Heart right ventricle (tissue), 16 donors: ENCODE results near the gene B3GNT3. TPM values are rescaled to one million over a fixed set of nuclear protein-coding genes. Genes with fewer than 3 reads are reported as not detected.

Experiments
- ATAC-seq, 8 donors: fragments of 200-7000 bp; cut with Tn5 transposase; one replicate each; pipeline ENCODE4 v1.9.1; 2020; ENCODE audit warnings: mild to moderate bottlenecking in 8 of 8, moderate library complexity in 8 of 8, moderate number of reproducible peaks in 1 of 8
- DNase-seq, 2 donors: peaks; one replicate each; pipeline ENCODE4 v3.0.0-alpha.2; 2020
- H3K27ac ChIP-seq, 10 donors: fragments of 200-600 bp; sonication (generic) in 2 of 10; one replicate each; pipeline versions ENCODE4 v1.5.0 to v1.8.0; 2020 to 2022; ENCODE audit warnings: mild to moderate bottlenecking in 3 of 10
- H3K27me3 ChIP-seq, 7 donors: fragments of 200-600 bp; one replicate each; pipeline ENCODE4 v1.8.0; 2021 to 2022; ENCODE audit warnings: mild to moderate bottlenecking in 2 of 7
- H3K36me3 ChIP-seq, 9 donors: fragments of 200-600 bp; sonication (generic) in 1 of 9; one replicate each; pipeline versions ENCODE4 v1.5.0 to v1.8.0; 2020 to 2022; ENCODE audit warnings: mild to moderate bottlenecking in 2 of 9
- H3K4me1 ChIP-seq, 9 donors: fragments of 200-600 bp; sonication (generic) in 1 of 9; one replicate each; pipeline versions ENCODE4 v1.5.0 to v1.8.0; 2020 to 2022; ENCODE audit warnings: mild to moderate bottlenecking in 4 of 9
- H3K4me3 ChIP-seq, 10 donors: fragments of 200-600 bp; sonication (generic) in 2 of 10; one replicate each; pipeline versions ENCODE4 v1.5.0 to v1.8.0; 2020 to 2022; ENCODE audit warnings: mild to moderate bottlenecking in 7 of 10, moderate library complexity in 2 of 10
- H3K9me3 ChIP-seq, 11 donors: fragments of 200-600 bp in 10 of 11; sonication (generic) in 2 of 11; one replicate each; pipeline versions ENCODE4 v1.5.0 to v1.8.0; 2013 to 2022; ENCODE audit warnings: mild to moderate bottlenecking in 2 of 11, control low read depth in 1 of 11, moderate library complexity in 1 of 11
- CTCF ChIP-seq, 9 donors: fragments of 200-600 bp; sonication (generic) in 2 of 9; IDR thresholded peaks; one replicate each; pipeline versions ENCODE4 v1.5.0 to v1.8.0; 2021 to 2022; ENCODE audit warnings: antibody characterized with exemption in 9 of 9, mild to moderate bottlenecking in 5 of 9, moderate library complexity in 1 of 9
- WGBS, 2 donors: extraction: QIAGEN DNeasy Blood & Tissue Kit; methylation state at CpG; one replicate each; pipeline ENCODE4 v1.1.7; 2013; ENCODE audit warnings: inconsistent platforms in 1 of 2; 5-methylcytosine and 5-hydroxymethylcytosine counted together
- intact Hi-C, 10 donors: fragments of 100-400 bp; cut with DNase I; formaldehyde crosslinking; loops; one replicate each; pipeline versions ENCODE4 v1.11.1 to v1.14.2; 2022
- polyA plus RNA-seq, 2 donors: library from polyadenylated mRNA; stranded (reverse); fragments of 200-250 nt; gene quantifications; one replicate each; pipeline ENCODE4 v1.2.3, GENCODE V29; 2013
- total RNA-seq, 10 donors: library from RNA; stranded (reverse); fragmentation: NEBNext Ultra II Directional in 3 of 10; extraction: Animal tissue kit (Norgen Biotek cat#: 25700) in 3 of 10; gene quantifications; one replicate each; pipeline versions ENCODE4 v1.2.1 to v1.2.4, GENCODE V29; 2021 to 2023
- donor health status: Arrhythmogenic right ventricular cardiomyopathy.
- donor health status: ischemic (EF 13 %, LVEDD 7.1; RV severe dilation, severe dysfunction).
- donor health status: healthy with polysubstance abuse.
- donor health status: DM: no; HTN: yes; CAD: no.
- donor health status: DM: no; HTN: no; CAD: no.
- donor health status: ischemic (EF 25% LVEDD 6.9; RV normal size, moderate dysfunction).
- donor health status: ischemic (EF 25% LVEDD 5.7; RV mildly dilated, moderate dysfunction).
- donor health status: healthy.
- donor health status: DM: yes; HTN: yes; CAD: no.
- donor health status: Ischemic cardiomyopathy.
- donor health status: ischemic (EF 35%, LVEDD 5.7; RV mildly dilated, moderate dysfunction).
- donor health status: nonischemic (EF 11% LVEDD 7.7; RV severe dilation, severe dysfunction).
- donor health status: DM: yes; HTN: yes; CAD: no.
- donor health status: PGD.
- donor health status: ischemic (EF 29% LVEDD 5.4; RV normal size, mild dysfunction).
- donor health status: nonischemic (EF 23%, LVEDD 6.1; RV moderate dilation, normal function).

B3GNT3 gene
- total and polyA plus RNA-seq, 12 donors: not detected

GRCh38 chr19:17764348-17764747 lies 30.6 kb upstream of the B3GNT3 start:
- Histone ChIP-seq H3K9me3 (no peaks in the 10 kb centered on the region), H3K27me3 (peaks cover 0 to 10% (median 0%) of the 10 kb centered on the region in 7 donors), H3K4me3 (no peak overlapping the region), H3K4me1 (peaks cover 0 to 13% (median 6%) of the 10 kb centered on the region in 9 donors), H3K36me3 (peaks cover 0 to 13% (median 0%) of the 10 kb centered on the region in 9 donors), H3K27ac (peak overlapping the region in 1 of 10 donors; percentile 76)
- intact Hi-C loops: loop anchor here in 4 of 10 donors (5.0 to 10.0 kb wide), 3 partner anchors 57 to 310 kb away; no protein-coding TSS in a partner anchor
- WGBS, 2 donors: 86 to 94% methylated on average over 7 of the region's 7 CpGs
- DNase-seq (no peak), ATAC-seq (no peak)
- no peak for TF ChIP-seq CTCF (IDR thresholded peaks at IDR 0.05)

GRCh38 chr19:17765069-17765618 lies 29.8 kb upstream of the B3GNT3 start:
- DNase-seq (peak; percentile 47 to 48), ATAC-seq (peak in 6 of 8 donors; percentile 38 to 86 (median 75))
- Histone ChIP-seq H3K27ac (peak overlapping the region in 1 of 10 donors; percentile 76), H3K4me1 (peaks cover 0 to 13% (median 6%) of the 10 kb centered on the region in 9 donors), H3K27me3 (peaks cover 0 to 10% (median 0%) of the 10 kb centered on the region in 7 donors), H3K36me3 (peaks cover 0 to 13% (median 0%) of the 10 kb centered on the region in 9 donors), H3K4me3 (no peak overlapping the region), H3K9me3 (no peaks in the 10 kb centered on the region)
- TF ChIP-seq CTCF (IDR thresholded peaks at IDR 0.05): no peak
- 63 to 73% methylated on average over 12 of the region's 12 CpGs for WGBS, 2 donors
- intact Hi-C loops: loop anchor here in 8 of 10 donors (5.0 to 10.0 kb wide), 3 partner anchors 63 to 310 kb away; no protein-coding TSS in a partner anchor

- 4 to 11% methylated on average over 29 of the region's 29 CpGs for WGBS, 2 donors
- peak overlapping the region in 5 of 10 donors; percentile 6 to 29 (median 27) for H3K4me3 ChIP-seq
- DNase-seq: peak; percentile 70 to 81
Measured at GRCh38 chr19:17766543-17767131, 28.3 kb upstream of the B3GNT3 start.

More at GRCh38 chr19:17766543-17767131, 28.3 kb upstream of the B3GNT3 start:
- intact Hi-C loops: loop anchor here in 9 of 10 donors (1.0 to 10.0 kb wide), 5 partner anchors 62 to 312 kb away; no protein-coding TSS in a partner anchor
- peak; percentile 63 to 88 (median 80) for TF ChIP-seq CTCF (IDR thresholded peaks at IDR 0.05)
- H3K36me3 ChIP-seq: peaks cover 0 to 19% (median 0%) of the 10 kb centered on the region in 9 donors
- H3K4me1 ChIP-seq: peaks cover 0 to 13% (median 6%) of the 10 kb centered on the region in 9 donors
- H3K9me3 ChIP-seq: no peaks in the 10 kb centered on the region
- ATAC-seq: peak; percentile 72 to 93 (median 82)
- H3K27me3 ChIP-seq: peaks cover 0 to 10% (median 0%) of the 10 kb centered on the region in 7 donors
- peak overlapping the region in 1 of 10 donors; percentile 36 for H3K27ac ChIP-seq
